Tibial nerve (tissue), 4 donors: ENCODE results near the gene RBM47.

ENCODE experiments used
- EP300 ChIP-seq, 2 donors: sonication (generic); formaldehyde crosslinking; IDR thresholded peaks; one replicate each; pipeline ENCODE4 v1.6.1; 2017; ENCODE audit warnings: antibody characterized with exemption in 2 of 2, mild to moderate bottlenecking in 1 of 2
- POLR2A ChIP-seq, 2 donors: fragments of 450-650 bp; IDR thresholded peaks; one replicate each; pipeline ENCODE4 v1.6.1; 2017; ENCODE audit warnings: antibody characterized with exemption in 2 of 2, mild to moderate bottlenecking in 2 of 2, moderate library complexity in 2 of 2
- TF ChIP-seq, protein P1 (sequence below), 5 experiments: fragments of 200-600 bp in 3 of 5; fragments of 450-650 bp in 2 of 5; sonication (generic) in 3 of 5; IDR thresholded peaks; one replicate each; pipeline ENCODE4 v1.5.1; 2016 to 2019; ENCODE audit warnings: antibody characterized with exemption in 5 of 5, mild to moderate bottlenecking in 3 of 5, moderate library complexity in 2 of 5

DNA sequence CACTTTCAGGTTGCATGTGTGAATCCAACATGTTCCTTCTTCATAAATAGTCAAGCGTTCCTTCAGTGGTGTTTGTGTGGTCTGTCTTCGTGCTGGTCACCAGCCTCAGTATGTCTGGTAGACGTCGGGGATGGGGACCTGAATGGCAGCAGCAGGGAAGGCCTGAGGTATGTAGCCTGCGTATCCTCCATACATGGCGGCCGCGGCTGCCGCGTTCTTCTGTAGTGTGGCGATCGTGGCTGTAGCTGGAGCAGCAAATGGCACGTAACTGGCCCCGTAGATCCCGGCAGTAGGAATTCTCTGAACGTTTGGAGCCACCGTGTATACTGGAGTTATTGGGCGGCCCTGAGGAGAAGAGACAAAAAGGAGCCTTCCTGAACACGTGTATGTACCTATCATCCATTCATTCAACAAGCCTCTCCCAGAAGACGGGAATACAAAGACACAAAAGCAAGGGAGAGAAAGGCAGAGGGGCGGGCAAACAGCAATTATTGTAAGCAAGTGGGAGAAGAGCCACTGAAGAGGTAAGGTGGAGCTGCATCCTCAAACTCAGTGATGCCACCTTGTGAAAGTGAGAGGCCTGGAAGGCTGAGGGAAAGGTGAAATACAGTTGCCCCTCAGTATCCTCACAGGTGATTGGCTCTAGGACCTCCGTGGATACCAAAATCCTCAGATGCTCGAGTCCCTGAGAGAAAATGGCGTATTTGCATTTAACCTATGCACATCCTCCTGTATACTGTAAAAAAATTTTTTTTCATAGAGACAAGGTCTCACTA is 203.7 kb downstream of the RBM47 start:
- TF ChIP-seq POLR2A (IDR thresholded peaks at IDR 0.05) (no peak), EP300 (IDR thresholded peaks at IDR 0.05) (no peak)
- TF ChIP-seq, protein P1, sequence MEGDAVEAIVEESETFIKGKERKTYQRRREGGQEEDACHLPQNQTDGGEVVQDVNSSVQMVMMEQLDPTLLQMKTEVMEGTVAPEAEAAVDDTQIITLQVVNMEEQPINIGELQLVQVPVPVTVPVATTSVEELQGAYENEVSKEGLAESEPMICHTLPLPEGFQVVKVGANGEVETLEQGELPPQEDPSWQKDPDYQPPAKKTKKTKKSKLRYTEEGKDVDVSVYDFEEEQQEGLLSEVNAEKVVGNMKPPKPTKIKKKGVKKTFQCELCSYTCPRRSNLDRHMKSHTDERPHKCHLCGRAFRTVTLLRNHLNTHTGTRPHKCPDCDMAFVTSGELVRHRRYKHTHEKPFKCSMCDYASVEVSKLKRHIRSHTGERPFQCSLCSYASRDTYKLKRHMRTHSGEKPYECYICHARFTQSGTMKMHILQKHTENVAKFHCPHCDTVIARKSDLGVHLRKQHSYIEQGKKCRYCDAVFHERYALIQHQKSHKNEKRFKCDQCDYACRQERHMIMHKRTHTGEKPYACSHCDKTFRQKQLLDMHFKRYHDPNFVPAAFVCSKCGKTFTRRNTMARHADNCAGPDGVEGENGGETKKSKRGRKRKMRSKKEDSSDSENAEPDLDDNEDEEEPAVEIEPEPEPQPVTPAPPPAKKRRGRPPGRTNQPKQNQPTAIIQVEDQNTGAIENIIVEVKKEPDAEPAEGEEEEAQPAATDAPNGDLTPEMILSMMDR (IDR thresholded peaks at IDR 0.05): no peak
